ENCODE data around the gene ZNF334.

ZNF334 gene

DNA sequence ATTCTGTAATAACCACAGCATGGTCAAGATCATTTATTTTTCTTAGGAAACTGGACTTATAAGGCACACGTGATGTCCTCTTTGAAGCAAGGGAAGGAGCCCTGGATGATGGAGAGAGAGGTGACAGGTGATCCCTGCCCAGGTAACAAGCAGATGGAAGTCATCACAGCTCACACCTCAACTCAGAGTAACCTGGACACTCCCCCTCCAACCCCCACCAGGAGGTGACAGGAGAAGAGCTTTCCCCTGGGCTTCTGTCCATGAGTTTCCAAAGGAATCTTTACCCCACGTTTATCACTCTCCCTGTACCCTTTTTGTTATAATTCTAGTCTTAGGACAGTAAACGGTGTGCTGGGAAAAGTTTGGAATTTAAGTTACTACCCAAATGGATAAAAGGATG is 28.4 kb downstream of the ZNF334 start:
- no peak for DNase-seq

DNA sequence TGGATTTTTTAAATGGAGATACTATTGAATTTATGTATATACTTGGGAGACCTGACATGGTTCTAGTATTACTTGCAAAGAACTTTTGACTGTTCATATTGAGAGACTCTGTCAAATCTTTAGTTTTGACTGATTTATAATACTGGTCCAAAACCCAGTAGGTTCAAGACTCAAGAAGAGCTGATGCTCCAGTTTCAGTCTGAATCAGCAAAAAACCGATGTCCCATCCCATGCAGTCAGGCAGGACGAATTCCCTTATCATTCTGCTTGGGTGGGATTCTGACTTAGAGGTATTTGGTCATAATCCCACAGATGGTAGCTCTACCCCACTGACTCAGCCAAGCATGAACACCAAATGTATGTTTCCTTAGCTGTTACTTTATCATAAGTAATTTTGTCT is 29.5 kb downstream of the ZNF334 start:
- DNase-seq: no peak

- DNase-seq: no peak
Observed at GRCh38 chr20:46482864-46483263, 30.5 kb downstream of the ZNF334 start.

DNA sequence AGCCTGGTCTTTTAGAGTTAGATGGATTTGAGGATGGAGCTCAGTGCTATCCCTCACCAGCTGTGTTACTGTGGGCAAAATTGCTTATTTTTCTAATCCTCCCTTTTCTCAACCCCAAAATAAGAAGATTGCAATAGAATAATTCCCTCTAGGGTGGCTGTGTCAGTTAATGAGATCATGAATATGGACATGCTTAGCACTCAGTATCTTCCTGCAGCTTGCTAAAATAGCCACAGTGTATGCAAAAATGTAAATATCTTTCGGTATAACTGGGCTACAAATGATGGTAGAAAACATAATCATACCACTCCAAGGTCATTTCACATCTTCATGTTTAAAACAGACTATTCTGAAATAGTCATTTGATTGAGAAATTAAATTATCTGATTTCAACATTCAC is 35.7 kb downstream of the ZNF334 start:
- no peak for DNase-seq

DNA sequence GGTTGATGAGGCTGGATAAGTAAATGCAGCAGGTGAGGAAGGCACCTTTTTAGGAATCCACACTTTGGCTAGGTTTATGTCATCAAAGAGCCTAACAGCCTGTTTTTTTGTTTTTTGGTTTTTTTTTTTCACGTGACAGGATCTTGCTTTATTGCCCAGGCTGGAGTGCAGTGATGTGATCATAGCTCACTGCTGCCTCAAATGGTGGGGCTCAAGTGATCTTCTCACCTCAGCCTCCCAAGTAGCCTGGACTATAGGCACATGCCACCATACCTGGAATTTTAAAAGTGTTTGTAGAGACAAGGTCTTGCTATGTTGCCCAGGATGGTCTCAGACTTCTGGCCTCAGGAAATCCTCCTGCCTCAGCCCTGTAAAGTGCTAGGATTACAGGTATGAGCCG is 36.1 kb downstream of the ZNF334 start:
- no peak for DNase-seq

DNA sequence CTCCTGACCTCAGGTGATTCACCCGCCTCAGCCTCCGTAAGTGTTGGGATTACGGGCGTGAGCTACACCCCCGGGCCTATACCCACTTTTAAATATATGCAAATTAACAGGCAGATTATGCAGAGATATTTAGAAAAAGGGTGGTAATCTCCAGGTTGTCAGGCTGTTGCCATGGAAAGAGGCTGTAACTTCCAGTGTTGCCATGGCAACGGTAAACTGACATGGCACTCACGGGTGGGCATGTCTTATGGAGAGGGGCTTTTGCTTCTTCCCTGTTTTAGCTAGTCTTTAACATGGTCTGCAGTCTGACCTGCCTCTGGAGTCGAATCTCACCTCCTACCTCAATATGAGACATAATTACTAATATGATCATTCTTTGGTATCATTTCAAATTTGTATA is 44.9 kb downstream of the ZNF334 start:
- DNase-seq: no peak

DNA sequence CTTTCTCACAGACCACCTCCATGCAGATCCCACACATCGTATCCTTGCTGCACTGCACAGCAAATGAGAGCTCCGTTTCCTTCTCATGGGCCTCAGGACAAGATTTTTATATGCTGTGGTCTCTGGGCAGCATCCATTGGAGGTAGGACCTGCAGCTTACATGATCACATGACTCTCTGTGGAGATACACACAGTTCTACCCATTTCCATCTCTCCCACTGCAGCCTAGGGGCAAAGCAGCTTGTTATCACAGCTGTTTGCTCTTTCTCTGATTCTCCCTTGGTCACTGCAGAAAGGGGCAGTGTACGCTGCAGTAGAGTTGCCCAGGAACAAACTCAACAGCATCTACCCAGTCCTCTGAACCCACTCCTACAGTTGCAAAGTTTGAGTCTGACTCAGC is 48.9 kb downstream of the ZNF334 start:
- no peak for DNase-seq

DNA sequence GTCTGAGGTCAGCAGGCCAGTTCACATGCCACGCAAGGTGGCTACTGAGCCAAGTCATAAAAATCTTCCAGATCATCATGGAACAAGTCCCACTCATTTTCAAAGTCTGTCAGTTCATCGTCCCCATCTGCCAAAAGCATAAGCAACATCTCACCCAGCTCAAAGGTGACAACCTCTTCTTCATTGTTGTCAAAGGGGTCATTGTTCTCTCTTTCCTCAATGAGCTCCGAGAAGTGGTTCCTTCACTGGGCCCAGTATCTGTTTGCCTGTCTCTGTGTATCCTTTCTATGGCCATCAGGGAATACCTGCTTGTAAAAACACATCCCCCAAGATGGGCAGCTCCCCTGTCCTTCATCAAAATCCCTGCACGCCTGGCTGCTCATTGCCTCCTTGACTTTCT is 49.5 kb downstream of the ZNF334 start:
- no peak for DNase-seq

- no peak for DNase-seq
Observed at GRCh38 chr20:46461808-46462207, 51.6 kb downstream of the ZNF334 start.

- peak; percentile 41 for DNase-seq
Observed at GRCh38 chr20:46458866-46459750, 54.3 kb downstream of the ZNF334 start.

- DNase-seq: no peak
Observed at GRCh38 chr20:46456255-46457028, 56.9 kb downstream of the ZNF334 start.

- DNase-seq: no peak
Observed at GRCh38 chr20:46455729-46456128, 57.6 kb downstream of the ZNF334 start.

Data from DMS79 (cell line).